Stimulated activated naive CD8-positive, alpha-beta T cell treated with anti-CD3 and anti-CD28 coated beads, Interleukin-15, Interleukin-2, amounts not matched to agents 100 ng/mL and 50 ng/mL, for 24 hours (primary cell): ENCODE measurements around the gene CXXC5.

ENCODE experiments used
- H3K27ac Mint-ChIP-seq: one replicate; pipeline ENCODE4 v1.8.0; 2021; ENCODE audit warnings: mild to moderate bottlenecking, mixed read lengths
- H3K27me3 Mint-ChIP-seq: one replicate; pipeline ENCODE4 v1.8.0; 2021; ENCODE audit warnings: mixed read lengths
- H3K36me3 Mint-ChIP-seq: one replicate; pipeline ENCODE4 v1.8.0; 2021; ENCODE audit warnings: low read depth, mixed read lengths
- H3K4me1 Mint-ChIP-seq: one replicate; pipeline ENCODE4 v1.8.0; 2021; ENCODE audit warnings: low read depth, mixed read lengths
- H3K4me3 Mint-ChIP-seq: one replicate; pipeline ENCODE4 v1.8.0; 2021; ENCODE audit warnings: mild to moderate bottlenecking, mixed read lengths
- H3K9me3 Mint-ChIP-seq: one replicate; pipeline ENCODE4 v1.8.0; 2021; ENCODE audit warnings: mixed read lengths

The CXXC5 gene

DNA sequence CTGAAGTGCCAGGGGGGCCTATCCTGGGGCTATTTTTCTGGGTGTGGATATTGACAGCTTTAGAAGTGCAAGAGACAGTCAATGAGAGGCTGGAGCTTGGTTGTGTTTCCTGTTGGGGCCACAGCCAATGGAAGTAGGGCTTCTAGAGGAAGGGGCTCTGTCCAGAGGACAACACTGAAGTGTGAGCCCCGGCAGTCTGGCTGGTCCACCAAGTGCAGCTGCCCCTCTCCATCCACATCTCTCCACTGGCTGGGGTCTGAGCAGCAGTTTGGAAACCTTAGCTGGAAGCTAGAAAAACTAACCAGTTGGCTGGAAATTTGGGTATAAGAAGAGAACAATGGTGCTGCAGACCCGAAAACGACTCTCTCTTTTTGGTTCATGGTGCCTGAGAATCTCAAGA is 83.1 kb downstream of the CXXC5 start:
- Mint-ChIP-seq H3K36me3 (no peaks in the 10 kb centered on the region), H3K9me3 (no peaks in the 10 kb centered on the region), H3K4me3 (no peak overlapping the region), H3K4me1 (no peaks in the 10 kb centered on the region), H3K27me3 (no peaks in the 10 kb centered on the region), H3K27ac (no peak overlapping the region)

DNA sequence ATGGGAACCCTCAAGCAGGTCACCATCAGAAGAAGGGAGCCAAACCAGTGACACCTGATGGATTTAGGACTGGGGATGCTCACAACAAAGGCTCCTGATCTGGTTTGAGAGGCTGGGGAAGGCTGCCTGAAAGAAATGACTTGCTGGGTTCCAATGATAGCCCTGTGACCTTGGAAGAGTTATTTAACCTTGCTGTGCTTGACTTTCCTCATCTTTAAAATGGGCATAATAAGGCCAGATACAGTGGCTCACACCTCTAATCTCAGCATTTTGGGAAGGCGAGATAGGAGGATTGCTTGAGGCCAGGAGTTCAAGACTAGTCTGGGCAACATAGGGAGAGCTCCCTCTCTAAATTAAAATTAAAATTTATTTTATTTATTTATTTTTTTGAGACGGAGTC is 83.9 kb downstream of the CXXC5 start:
- Mint-ChIP-seq H3K27ac (no peak overlapping the region), H3K9me3 (no peaks in the 10 kb centered on the region), H3K4me3 (no peak overlapping the region), H3K4me1 (no peaks in the 10 kb centered on the region), H3K27me3 (no peaks in the 10 kb centered on the region), H3K36me3 (no peaks in the 10 kb centered on the region)

GRCh38 chr5:139733010-139733688 is 85.0 kb downstream of the CXXC5 start:
- H3K27me3 Mint-ChIP-seq, result no peaks in the 10 kb centered on the region
- no peak overlapping the region for H3K4me3 Mint-ChIP-seq
- H3K9me3 Mint-ChIP-seq, result no peaks in the 10 kb centered on the region
- no peak overlapping the region for H3K27ac Mint-ChIP-seq
- no peaks in the 10 kb centered on the region for H3K4me1 Mint-ChIP-seq
- no peaks in the 10 kb centered on the region for H3K36me3 Mint-ChIP-seq
